Measurements from ENCODE around the gene CSMD2.

DNA sequence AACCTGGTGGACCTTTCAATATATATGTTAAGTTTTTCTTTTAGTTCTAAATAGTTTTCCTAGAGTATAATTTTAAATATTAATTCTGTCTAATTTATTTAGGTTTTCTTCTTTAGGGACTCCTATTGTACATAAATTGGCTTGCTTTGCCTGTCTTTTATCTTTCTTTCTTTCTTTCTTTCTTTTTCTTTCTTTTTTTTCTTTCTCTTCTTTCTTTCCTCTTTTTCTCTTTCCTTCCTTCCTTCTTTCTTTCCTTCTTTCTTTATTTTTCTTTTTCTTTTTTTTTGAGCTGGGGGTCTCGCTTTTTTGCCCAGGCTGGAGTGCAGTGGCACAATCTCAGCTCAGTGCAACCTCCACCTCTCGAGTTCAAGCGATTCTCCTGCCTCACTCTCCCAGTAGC is 657.4 kb downstream of the CSMD2 start:
- TF ChIP-seq POLR2A (IDR thresholded peaks at IDR 0.05) = no peak
- TF ChIP-seq, protein P1, sequence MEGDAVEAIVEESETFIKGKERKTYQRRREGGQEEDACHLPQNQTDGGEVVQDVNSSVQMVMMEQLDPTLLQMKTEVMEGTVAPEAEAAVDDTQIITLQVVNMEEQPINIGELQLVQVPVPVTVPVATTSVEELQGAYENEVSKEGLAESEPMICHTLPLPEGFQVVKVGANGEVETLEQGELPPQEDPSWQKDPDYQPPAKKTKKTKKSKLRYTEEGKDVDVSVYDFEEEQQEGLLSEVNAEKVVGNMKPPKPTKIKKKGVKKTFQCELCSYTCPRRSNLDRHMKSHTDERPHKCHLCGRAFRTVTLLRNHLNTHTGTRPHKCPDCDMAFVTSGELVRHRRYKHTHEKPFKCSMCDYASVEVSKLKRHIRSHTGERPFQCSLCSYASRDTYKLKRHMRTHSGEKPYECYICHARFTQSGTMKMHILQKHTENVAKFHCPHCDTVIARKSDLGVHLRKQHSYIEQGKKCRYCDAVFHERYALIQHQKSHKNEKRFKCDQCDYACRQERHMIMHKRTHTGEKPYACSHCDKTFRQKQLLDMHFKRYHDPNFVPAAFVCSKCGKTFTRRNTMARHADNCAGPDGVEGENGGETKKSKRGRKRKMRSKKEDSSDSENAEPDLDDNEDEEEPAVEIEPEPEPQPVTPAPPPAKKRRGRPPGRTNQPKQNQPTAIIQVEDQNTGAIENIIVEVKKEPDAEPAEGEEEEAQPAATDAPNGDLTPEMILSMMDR (IDR thresholded peaks at IDR 0.05 in 4 of 5, conservative IDR thresholded peaks at IDR 0.05 in 1 of 5) = no peak

Measured in gastrocnemius medialis (tissue), 4 donors.